Measurements from ENCODE around the gene RPL29. TPM values are rescaled to one million over a fixed set of nuclear protein-coding genes. Genes with fewer than 3 reads are reported as not detected.

Gene RPL29
- total and polyA plus RNA-seq, 2 of the 4 experiments (the other 2 are of a cell fraction), result 2,081 to 2,126 TPM

DNA sequence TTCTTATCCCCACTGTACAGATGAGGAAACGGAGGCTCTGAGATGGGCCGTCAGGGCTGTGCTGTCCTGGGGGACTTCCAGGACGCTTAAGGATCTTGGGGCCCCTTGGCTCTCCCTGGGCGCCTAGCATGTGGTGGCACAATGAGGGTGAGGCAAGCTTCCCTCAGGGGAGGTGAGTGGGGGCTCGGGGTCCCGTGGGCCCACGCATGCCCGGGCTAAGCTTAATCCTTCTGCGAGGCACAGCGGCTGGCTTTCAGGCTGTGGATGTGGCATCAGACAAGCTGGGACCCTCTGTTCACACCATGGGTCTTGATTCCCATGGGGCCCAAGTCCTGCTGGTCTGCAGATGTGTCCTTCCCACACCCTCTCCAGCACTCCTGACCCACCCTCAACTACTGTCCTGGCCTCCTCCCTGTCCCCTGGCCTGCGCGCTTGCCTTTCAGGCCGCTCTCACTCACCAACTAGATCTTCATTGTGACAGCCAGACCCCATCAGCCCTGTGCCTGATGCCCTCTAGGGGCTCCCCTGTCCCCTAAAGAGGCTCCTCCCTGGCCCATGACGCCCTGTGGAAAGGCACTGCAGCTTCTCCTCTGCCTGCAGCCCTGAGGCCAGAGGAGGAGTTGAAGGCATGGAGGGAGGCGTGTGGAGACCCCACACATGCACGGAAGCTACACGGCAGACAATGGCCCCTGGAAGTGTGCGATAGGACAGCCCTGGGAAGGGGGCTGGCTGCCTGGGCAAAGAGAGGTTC, 49.3 kb upstream of the RPL29 start:
- peak overlapping the region; percentile 89; the same call in 1 of the 2 replicates for H3K27ac ChIP-seq (ENCODE audit: insufficient read depth, low read length)
- peaks cover 36% of the 10 kb centered on the region for H3K4me1 ChIP-seq (ENCODE audit: control insufficient read depth, insufficient read depth, low read length)
- no peak overlapping the region for H3K9ac ChIP-seq (ENCODE audit: low read depth, low read length)
- H3K79me1 ChIP-seq (ENCODE audit: low read depth in 1 of 2, low read length in 2 of 2), result peaks cover 11 to 35% of the 10 kb centered on the region in 2 experiments
- H2AK5ac ChIP-seq (ENCODE audit: low read depth, low read length), result peak overlapping the region; percentile 99
- ATAC-seq (ENCODE audit: low read depth) (no peak), DNase-seq (no peak)
- peaks cover 30% of the 10 kb centered on the region for H3K9me1 ChIP-seq (ENCODE audit: insufficient read depth, low read length)
- H3K36me3 ChIP-seq (ENCODE audit: control insufficient read depth, insufficient read depth, low read length), result peaks cover 6% of the 10 kb centered on the region
- H4K91ac ChIP-seq (ENCODE audit: insufficient read depth, low read depth, low read length), result peak overlapping the region; percentile 99
- peak overlapping the region; percentile 55; the same call in 2 of the 3 replicates for H2BK15ac ChIP-seq (ENCODE audit: low read depth, low read length)
- no TSS peak for BruUV-seq (replicated peaks)
- peak overlapping the region; percentile 97 for H2BK20ac ChIP-seq (ENCODE audit: low read depth, low read length)
- dilution Hi-C loops (cut with HindIII; ENCODE audit: low sequenced_read_pairs, unreplicated experiment), result no loop called here
- H3K18ac ChIP-seq (ENCODE audit: low read depth, low read length), result peak overlapping the region; percentile 0; the same call in 1 of the 2 replicates
- H3K4me2 ChIP-seq (ENCODE audit: low read depth, low read length), result no peak overlapping the region
- H4K8ac ChIP-seq (ENCODE audit: low read depth in 2 of 2, low read length in 2 of 2), result peak overlapping the region; percentile 76 to 91
- TF ChIP-seq MXI1 (IDR thresholded peaks at IDR 0.05; ENCODE audit: borderline replicate concordance, low read depth, low read length) (no peak), BHLHE40 (IDR thresholded peaks at IDR 0.05; ENCODE audit: low read depth, low read length) (no peak), CTCF (conservative IDR thresholded peaks at IDR 0.05; ENCODE audit: low read depth, low read length) (no peak), MAZ (IDR thresholded peaks at IDR 0.05; ENCODE audit: borderline replicate concordance, low read depth, low read length) (no peak), SMC3 (IDR thresholded peaks at IDR 0.05; ENCODE audit: low read depth, low read length) (no peak), FOS (IDR thresholded peaks at IDR 0.05; ENCODE audit: low read depth, low read length) (no peak), POLR2A (IDR thresholded peaks at IDR 0.05; ENCODE audit: low read depth, low read length) (no peak), CHD1 (IDR thresholded peaks at IDR 0.05; ENCODE audit: low read depth, low read length) (no peak), ELK1 (IDR thresholded peaks at IDR 0.05; ENCODE audit: borderline replicate concordance, low read depth, low read length) (no peak), MAFK (IDR thresholded peaks at IDR 0.05; ENCODE audit: low read depth, low read length) (no peak), RAD21 (IDR thresholded peaks at IDR 0.05; ENCODE audit: low read length) (no peak)
- TF ChIP-seq, protein P1, sequence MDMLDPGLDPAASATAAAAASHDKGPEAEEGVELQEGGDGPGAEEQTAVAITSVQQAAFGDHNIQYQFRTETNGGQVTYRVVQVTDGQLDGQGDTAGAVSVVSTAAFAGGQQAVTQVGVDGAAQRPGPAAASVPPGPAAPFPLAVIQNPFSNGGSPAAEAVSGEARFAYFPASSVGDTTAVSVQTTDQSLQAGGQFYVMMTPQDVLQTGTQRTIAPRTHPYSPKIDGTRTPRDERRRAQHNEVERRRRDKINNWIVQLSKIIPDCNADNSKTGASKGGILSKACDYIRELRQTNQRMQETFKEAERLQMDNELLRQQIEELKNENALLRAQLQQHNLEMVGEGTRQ (IDR thresholded peaks at IDR 0.05; ENCODE audit: low read depth, low read length), result no peak
- H2AK9ac ChIP-seq (replicated peaks; ENCODE audit: low read depth, low read length, poor library complexity), result peak overlapping the region; percentile 97
- H2AFZ ChIP-seq (replicated peaks; ENCODE audit: low read length, poor library complexity), result peak overlapping the region; percentile 84
- H4K20me1 ChIP-seq (ENCODE audit: insufficient read depth, low read length), result no peaks in the 10 kb centered on the region
- ChIA-PET CTCF (interaction anchor here (0.6 kb wide), 1 partner anchor 31 kb away, joined by 3 read pairs; no protein-coding TSS in a partner anchor), POLR2A (ENCODE audit: unreplicated experiment) (no interaction called here)
- in situ Hi-C loops (cut with MboI; ENCODE audit: low sequenced_read_pairs), result loop anchor here (5.0 kb wide), 1 partner anchor 33 kb away; no protein-coding TSS in a partner anchor
- H3K56ac ChIP-seq (ENCODE audit: extremely low read depth, insufficient read depth, low read length), result no peak overlapping the region
- WGBS, 2 experiments (ENCODE audit: extremely low coverage in 2 of 2, insufficient read length in 1 of 2), result 91% methylated on average over 11 of the region's 18 CpGs; no CpG with 5 or more reads in 1 of the 2 experiments
- no peaks in the 10 kb centered on the region for H3K27me3 ChIP-seq (ENCODE audit: control insufficient read depth, insufficient read depth, low read length)
- no peak overlapping the region for H3K4me3 ChIP-seq (ENCODE audit: insufficient read depth, low read depth, low read length)
- H2BK120ac ChIP-seq (ENCODE audit: low read depth, low read length), result peak overlapping the region; percentile 99
- peak overlapping the region; percentile 1; the same call in 1 of the 2 replicates for H4K5ac ChIP-seq (ENCODE audit: low read depth, low read length)
- H3K9me3 ChIP-seq (ENCODE audit: control insufficient read depth, insufficient read depth, low read length), result no peaks in the 10 kb centered on the region
- H2BK5ac ChIP-seq (ENCODE audit: low read depth, low read length, poor library complexity, severe bottlenecking), result peak overlapping the region; percentile 93
- H3K4ac ChIP-seq (ENCODE audit: low read depth, low read length), result peak overlapping the region; percentile 98
- intact Hi-C loops (cut with micrococcal nuclease), result no loop called here
- H3K14ac ChIP-seq (replicated peaks; ENCODE audit: low read depth, low read length), result peak overlapping the region; percentile 67
- no peak overlapping the region; the same call in 1 of the 2 replicates for H3K23ac ChIP-seq (ENCODE audit: low read depth, low read length)

All from IMR-90 (cell line).